Measurements from ENCODE around the gene IRF2BPL. TPM values are rescaled to one million over a fixed set of nuclear protein-coding genes. Genes with fewer than 3 reads are reported as not detected.

IRF2BPL gene
- total and polyA plus RNA-seq, 2 of the 8 experiments (the other 6 are each of a cell fraction or from before 2014, with no cell fraction given), result 18.8 to 57.0 TPM

- FAIRE-seq (no peak), DNase-seq (ENCODE audit: low read depth in 1 of 2, low spot score in 2 of 2) (no peak)
- Histone ChIP-seq H2AK5ac (ENCODE audit: low read depth, low read length) (0 out of 2 replicates have a peak overlapping the region, but pooled peaks have one; percentile 45), H3K9me3 (ENCODE audit: insufficient read depth in 2 of 2, low read depth in 1 of 2, low read length in 1 of 2) (no peaks in the 10 kb centered on the region), H3K4me3 (ENCODE audit: extremely low read depth in 1 of 4, insufficient read depth in 2 of 4, low read depth in 3 of 4, low read length in 4 of 4) (no peak overlapping the region), H3K36me3 (ENCODE audit: control insufficient read depth in 2 of 4, insufficient read depth in 4 of 4, low read length in 3 of 4) (no peaks in the 10 kb centered on the region), H2BK15ac (ENCODE audit: low read length) (no peak overlapping the region), H4K5ac (ENCODE audit: insufficient read length, low read depth, low read length) (no peak overlapping the region), H2AFZ (ENCODE audit: low read length) (no peak overlapping the region), H2BK120ac (replicated peaks; ENCODE audit: low read depth, low read length) (peak overlapping the region; percentile 20), H3K4me1 (replicated peaks in 1 of 4; ENCODE audit: control insufficient read depth in 3 of 4, insufficient read depth in 4 of 4, low read length in 3 of 4) (peaks cover 0 to 3% (median 1%) of the 10 kb centered on the region in 4 experiments; a peak in 4 of 7 replicates), H3K27ac (ENCODE audit: low read depth, low read length) (no peak overlapping the region; the same call in 1 of the 2 replicates), H2BK12ac (ENCODE audit: low read depth, low read length) (no peak overlapping the region), H3K14ac (ENCODE audit: insufficient read length) (no peak overlapping the region), H2BK5ac (ENCODE audit: low read depth, low read length) (peak overlapping the region; percentile 14; the same call in 1 of the 2 replicates), H3K79me1 (ENCODE audit: low read depth, low read length) (no peaks in the 10 kb centered on the region), H3K79me2 (ENCODE audit: control insufficient read depth in 1 of 2, insufficient read depth in 2 of 2, low read length in 2 of 2) (no peaks in the 10 kb centered on the region), H4K20me1 (replicated peaks in 1 of 2; ENCODE audit: control insufficient read depth in 1 of 2, insufficient read depth in 2 of 2, low read length in 2 of 2) (no peaks in the 10 kb centered on the region), H4K8ac (ENCODE audit: extremely low read depth, insufficient read depth, low read length) (no peak overlapping the region), H3K4me2 (ENCODE audit: insufficient read depth in 1 of 2, low read depth in 2 of 2, low read length in 2 of 2) (no peak overlapping the region), H3K9ac (replicated peaks in 1 of 4; ENCODE audit: extremely low read depth in 1 of 4, low read depth in 3 of 4, low read length in 3 of 4) (no peak overlapping the region), H3K23ac (ENCODE audit: insufficient read length) (no peak overlapping the region), H3K27me3 (replicated peaks in 1 of 4; ENCODE audit: control insufficient read depth in 3 of 4, extremely low read depth in 1 of 4, insufficient read depth in 3 of 4, low read length in 3 of 4) (no peaks in the 10 kb centered on the region), H2BK20ac (ENCODE audit: low read length) (no peak overlapping the region), H4K91ac (replicated peaks; ENCODE audit: insufficient read length, low read length) (peak overlapping the region; percentile 68), H3K56ac (replicated peaks; ENCODE audit: insufficient read length, low read depth, low read length) (no peak overlapping the region), H3K18ac (ENCODE audit: extremely low read depth, low read length) (no peak overlapping the region), H3K23me2 (ENCODE audit: low read depth, low read length) (no peaks in the 10 kb centered on the region), H3K4ac (replicated peaks; ENCODE audit: insufficient read length, low read depth, low read length) (no peak overlapping the region)
- ChIA-PET CTCF (ENCODE audit: partially characterized antibody) (interaction anchor here (0.7 to 16.3 kb wide), 42 partner anchors 8 to 358 kb away, joined by 3 to 719 read pairs (median 5); partner anchors contain the start of genes IRF2BPL and ZDHHC22), POLR2A (ENCODE audit: partially characterized antibody) (interaction anchor here (1.2 to 1.8 kb wide), 4 partner anchors 17 to 200 kb away, joined by 3 to 5 read pairs (median 4); no protein-coding TSS in a partner anchor)
- TF ChIP-seq USF2 (IDR thresholded peaks at IDR 0.05; ENCODE audit: low read length), result no peak
- no peak for TF ChIP-seq CHD1 (IDR thresholded peaks at IDR 0.05; ENCODE audit: low read depth, low read length)
- TF ChIP-seq ZNF274 (IDR thresholded peaks at IDR 0.05; ENCODE audit: borderline replicate concordance, extremely low read depth, low read length), result no peak
- TF ChIP-seq TBP (IDR thresholded peaks at IDR 0.05; ENCODE audit: low read depth, low read length), result no peak
- TF ChIP-seq EZH2 (IDR thresholded peaks at IDR 0.05; ENCODE audit: low read depth, low read length, severe bottlenecking), result no peak
- whole genome bisulfite sequencing, 2 experiments (ENCODE audit: extremely low coverage in 1 of 2, insufficient coverage in 1 of 2, insufficient read length in 1 of 2, insufficient replicate concordance in 2 of 2, low coverage in 1 of 2, low lambda C conversion rate in 2 of 2, missing lambda C conversion rate in 1 of 2), result 83% methylated on average over 5 of the region's 5 CpGs; no CpG with 5 or more reads in 1 of the 2 experiments
These were observed 40.2 kb upstream of the IRF2BPL start for GRCh38 chr14:77068517-77069200.
